ENCODE measurements around the gene TLN1.

The TLN1 gene

GRCh38 chr9:35651956-35652828 is 79.8 kb downstream of the TLN1 start (continued):
- peak; percentile 12; the same call in 1 of the 2 replicates for TF ChIP-seq ZNF600 (tag by site-specific recombination; IDR thresholded peaks at IDR 0.05)

- H3K36me3 ChIP-seq (ENCODE audit: control insufficient read depth in 2 of 2, insufficient read depth in 1 of 2, low read length in 2 of 2): no peaks in the 10 kb centered on the region
- no peak within 1 kb of the TSS for H3K4me3 ChIP-seq (ENCODE audit: low read depth, low read length)
- ChIA-PET CTCF (no interaction called here), POLR2A (no interaction called here)
- no peaks in the 10 kb centered on the region for H3K4me1 ChIP-seq (ENCODE audit: control insufficient read depth, insufficient read depth, low read length)
- no peaks in the 10 kb centered on the region for H3K9me3 ChIP-seq (ENCODE audit: control insufficient read depth, insufficient read depth, low read depth, low read length)
- TF ChIP-seq ZNF426 (tag by site-specific recombination; IDR thresholded peaks at IDR 0.05) (no peak), ZNF19 (tag by site-specific recombination; IDR thresholded peaks at IDR 0.05; ENCODE audit: low read depth) (no peak), ZNF148 (tag by site-specific recombination; IDR thresholded peaks at IDR 0.05; ENCODE audit: borderline replicate concordance) (no peak), ZNF692 (tag by site-specific recombination; IDR thresholded peaks at IDR 0.05) (no peak), ZNF571 (tag by site-specific recombination; IDR thresholded peaks at IDR 0.05) (no peak), ZSCAN16 (tag by site-specific recombination; IDR thresholded peaks at IDR 0.05) (no peak), REPIN1 (tag by site-specific recombination; IDR thresholded peaks at IDR 0.05; ENCODE audit: low read depth) (no peak), RBAK (tag by site-specific recombination; IDR thresholded peaks at IDR 0.05) (no peak), ZSCAN30 (tag by site-specific recombination; IDR thresholded peaks at IDR 0.05) (no peak), ZNF626 (tag by site-specific recombination; IDR thresholded peaks at IDR 0.05) (no peak), ZNF174 (tag by site-specific recombination; IDR thresholded peaks at IDR 0.05) (no peak), ZNF16 (tag by site-specific recombination; IDR thresholded peaks at IDR 0.05; ENCODE audit: low read depth) (no peak), ZNF140 (tag by site-specific recombination; IDR thresholded peaks at IDR 0.05) (no peak)
- H3K27ac ChIP-seq (ENCODE audit: extremely low read depth, low read depth, low read length): no peak within 1 kb of the TSS
Measured at GRCh38 chr9:35650341-35651158, 81.4 kb downstream of the TLN1 start, which contains the start of gene SIT1. Gene SIT1 (minus strand): TSS chr9:35650931. CDS start chr9:35650853, 78 bp downstream.

DNA sequence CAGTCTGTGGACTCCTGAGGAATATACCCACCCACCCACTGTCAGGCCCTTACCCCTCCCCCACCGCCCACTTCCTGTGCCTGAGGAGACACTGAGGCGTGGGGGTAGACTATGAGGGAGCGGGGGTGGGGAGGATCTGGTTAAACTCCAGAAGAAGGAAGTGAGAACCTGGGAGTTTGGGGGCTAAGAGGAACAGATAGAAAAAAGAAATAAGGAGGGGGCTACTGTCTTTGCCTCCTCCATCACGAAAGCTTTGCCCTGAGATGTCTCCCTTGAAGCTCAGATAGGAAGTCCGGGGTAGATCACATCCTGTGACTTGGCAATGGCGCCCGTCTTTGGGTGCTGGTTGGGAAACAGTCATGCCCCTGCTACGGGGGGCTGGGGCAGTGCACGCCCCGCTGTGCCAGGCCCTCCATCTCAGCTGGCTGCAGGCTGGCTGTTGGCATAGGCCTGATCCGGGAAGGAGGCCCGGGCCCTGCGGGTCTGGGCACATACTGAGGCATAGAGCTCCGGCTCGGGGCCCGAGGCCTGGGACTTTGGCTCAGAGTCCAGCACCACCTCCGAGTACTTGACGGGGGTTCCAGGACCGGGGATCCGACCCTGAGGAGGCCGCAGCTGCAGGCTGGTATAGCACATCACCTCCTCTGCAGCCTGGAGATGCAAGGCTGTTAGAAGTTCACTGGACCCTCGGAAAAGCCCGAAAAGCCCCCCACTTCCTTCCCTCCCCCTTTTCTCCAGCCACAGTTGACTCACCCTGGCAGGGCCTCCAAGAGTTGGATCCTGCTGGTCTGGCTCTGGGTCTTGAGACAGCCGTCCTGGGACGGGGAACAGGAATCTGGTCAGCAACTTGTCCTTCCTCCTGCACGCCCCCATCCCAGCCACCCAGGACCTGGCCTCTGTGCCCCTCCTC is 82.3 kb downstream of the TLN1 start:
- H3K27ac ChIP-seq (ENCODE audit: extremely low read depth, low read depth, low read length): no peak overlapping the region
- ChIA-PET CTCF (interaction anchor here (2.2 kb wide), 1 partner anchor 83 kb away, joined by 11 read pairs; the partner anchor contains the start of genes CREB3 and TLN1), POLR2A (interaction anchor here (1.2 to 4.5 kb wide), 2 partner anchors 8 to 9 kb away, joined by 3 to 41 read pairs; partner anchors contain the start of genes CCDC107 and RMRP)
- H3K36me3 ChIP-seq (ENCODE audit: control insufficient read depth in 2 of 2, insufficient read depth in 1 of 2, low read length in 2 of 2): no peaks in the 10 kb centered on the region
- H3K4me3 ChIP-seq (ENCODE audit: low read depth, low read length): no peak overlapping the region
- no peaks in the 10 kb centered on the region for H3K9me3 ChIP-seq (ENCODE audit: control insufficient read depth, insufficient read depth, low read depth, low read length)
- no peaks in the 10 kb centered on the region for H3K4me1 ChIP-seq (ENCODE audit: control insufficient read depth, insufficient read depth, low read length)
- no peak for TF ChIP-seq SP7 (tag by site-specific recombination; IDR thresholded peaks at IDR 0.05)
- TF ChIP-seq, protein P1, sequence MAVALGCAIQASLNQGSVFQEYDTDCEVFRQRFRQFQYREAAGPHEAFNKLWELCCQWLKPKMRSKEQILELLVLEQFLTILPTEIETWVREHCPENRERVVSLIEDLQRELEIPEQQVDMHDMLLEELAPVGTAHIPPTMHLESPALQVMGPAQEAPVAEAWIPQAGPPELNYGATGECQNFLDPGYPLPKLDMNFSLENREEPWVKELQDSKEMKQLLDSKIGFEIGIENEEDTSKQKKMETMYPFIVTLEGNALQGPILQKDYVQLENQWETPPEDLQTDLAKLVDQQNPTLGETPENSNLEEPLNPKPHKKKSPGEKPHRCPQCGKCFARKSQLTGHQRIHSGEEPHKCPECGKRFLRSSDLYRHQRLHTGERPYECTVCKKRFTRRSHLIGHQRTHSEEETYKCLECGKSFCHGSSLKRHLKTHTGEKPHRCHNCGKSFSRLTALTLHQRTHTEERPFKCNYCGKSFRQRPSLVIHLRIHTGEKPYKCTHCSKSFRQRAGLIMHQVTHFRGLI (tag by site-specific recombination; IDR thresholded peaks at IDR 0.05): no peak
- no peak for TF ChIP-seq ZNF521 (tag by site-specific recombination; IDR thresholded peaks at IDR 0.05)
- TF ChIP-seq, protein P2, sequence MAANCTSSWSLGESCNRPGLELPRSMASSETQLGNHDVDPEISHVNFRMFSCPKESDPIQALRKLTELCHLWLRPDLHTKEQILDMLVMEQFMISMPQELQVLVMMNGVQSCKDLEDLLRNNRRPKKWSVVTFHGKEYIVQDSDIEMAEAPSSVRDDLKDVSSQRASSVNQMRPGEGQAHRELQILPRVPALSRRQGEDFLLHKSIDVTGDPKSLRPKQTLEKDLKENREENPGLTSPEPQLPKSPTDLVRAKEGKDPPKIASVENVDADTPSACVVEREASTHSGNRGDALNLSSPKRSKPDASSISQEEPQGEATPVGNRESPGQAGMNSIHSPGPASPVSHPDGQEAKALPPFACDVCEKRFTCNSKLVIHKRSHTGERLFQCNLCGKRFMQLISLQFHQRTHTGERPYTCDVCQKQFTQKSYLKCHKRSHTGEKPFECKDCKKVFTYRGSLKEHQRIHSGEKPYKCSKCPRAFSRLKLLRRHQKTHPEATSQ (tag by site-specific recombination; IDR thresholded peaks at IDR 0.05): no peak
- no peak for TF ChIP-seq ZNF776 (tag by site-specific recombination; IDR thresholded peaks at IDR 0.05; ENCODE audit: borderline replicate concordance)
- TF ChIP-seq ZNF394 (tag by site-specific recombination; IDR thresholded peaks at IDR 0.05; ENCODE audit: borderline replicate concordance): no peak
- TF ChIP-seq ZNF654 (tag by site-specific recombination; IDR thresholded peaks at IDR 0.05; ENCODE audit: low read depth): no peak
- no peak for TF ChIP-seq ZNF37A (tag by site-specific recombination; IDR thresholded peaks at IDR 0.05)
